Mucosa of rectum (tissue), 2 donors: ENCODE results near the gene ZNF487.

Source experiments
- H3K27ac ChIP-seq, 2 donors: one replicate each; pipeline ENCODE4 v1.7.0; 2013; ENCODE audit warnings: inconsistent platforms in 2 of 2, low read depth in 2 of 2, low read length in 2 of 2
- H3K27me3 ChIP-seq, 2 donors: one replicate each; pipeline ENCODE4 v1.7.0; 2013; ENCODE audit warnings: low read length in 2 of 2; ENCODE audit not compliant: control insufficient read depth in 2 of 2, insufficient read depth in 2 of 2
- H3K36me3 ChIP-seq, 2 donors: one replicate each; pipeline ENCODE4 v1.7.0; 2013; ENCODE audit warnings: low read length in 2 of 2; ENCODE audit not compliant: control insufficient read depth in 2 of 2, insufficient read depth in 2 of 2
- H3K4me1 ChIP-seq, 2 donors: one replicate each; pipeline ENCODE4 v1.7.0; 2013; ENCODE audit warnings: low read length in 2 of 2, mild to moderate bottlenecking in 1 of 2; ENCODE audit not compliant: control insufficient read depth in 2 of 2, insufficient read depth in 2 of 2
- H3K4me3 ChIP-seq, 2 donors: one replicate each; pipeline ENCODE4 v1.7.0; 2013; ENCODE audit warnings: low read length in 2 of 2
- H3K9ac ChIP-seq, 2 donors: one replicate each; pipeline ENCODE4 v1.7.0; 2013; ENCODE audit warnings: low read length in 2 of 2, low read depth in 1 of 2, mild to moderate bottlenecking in 1 of 2
- H3K9me3 ChIP-seq, 2 donors: one replicate each; pipeline ENCODE4 v1.7.0; 2013; ENCODE audit warnings: low read length in 2 of 2; ENCODE audit not compliant: control insufficient read depth in 2 of 2
- donor health status: healthy.
- donor health status: Normal muscosa, but diverticular disease.

The ZNF487 gene

DNA sequence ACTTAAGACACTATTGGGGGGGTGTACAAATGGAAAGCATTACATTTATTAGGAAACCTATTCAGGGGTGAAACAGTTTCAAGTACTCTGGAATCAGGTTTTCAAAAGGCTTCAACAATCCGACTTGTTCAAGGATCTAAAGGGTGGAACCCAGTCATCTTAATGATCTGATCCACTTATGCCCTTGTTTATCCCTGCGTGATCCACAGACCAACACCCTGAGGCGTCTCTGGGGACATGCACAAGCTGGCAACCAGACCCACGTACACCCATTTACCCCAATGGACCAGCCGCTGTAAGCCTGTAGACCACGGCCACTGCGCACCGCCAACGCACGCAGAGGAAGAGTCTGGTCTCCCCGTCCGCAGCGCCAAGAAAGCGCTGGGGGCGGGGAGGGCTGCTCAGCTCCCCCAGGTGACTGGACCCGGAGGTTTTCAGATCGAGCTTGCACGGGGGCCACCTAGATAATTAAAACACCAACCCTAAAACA lies 41.3 kb upstream of the ZNF487 start:
- Histone ChIP-seq H3K4me3 (peak overlapping the region; percentile 75 to 76), H3K27ac (peak overlapping the region; percentile 97 to 99), H3K9ac (peak overlapping the region; percentile 88 to 96), H3K27me3 (no peaks in the 10 kb centered on the region), H3K9me3 (no peaks in the 10 kb centered on the region), H3K4me1 (peaks cover 37 to 38% of the 10 kb centered on the region in 2 donors), H3K36me3 (peaks cover 33 to 39% of the 10 kb centered on the region in 2 donors)

- Histone ChIP-seq H3K27ac (peak overlapping the region; percentile 97 to 99), H3K4me3 (peak overlapping the region; percentile 75 to 76), H3K4me1 (peaks cover 37 to 38% of the 10 kb centered on the region in 2 donors), H3K36me3 (peaks cover 29 to 34% of the 10 kb centered on the region in 2 donors), H3K27me3 (no peaks in the 10 kb centered on the region), H3K9me3 (no peaks in the 10 kb centered on the region), H3K9ac (peak overlapping the region; percentile 88 to 96)
Measured at GRCh38 chr10:43396061-43396927, 40.6 kb upstream of the ZNF487 start.

- Histone ChIP-seq H3K9ac (peak overlapping the region; percentile 74 to 96), H3K4me3 (peak overlapping the region; percentile 75), H3K27ac (peak overlapping the region; percentile 97 to 99), H3K4me1 (peaks cover 37 to 39% of the 10 kb centered on the region in 2 donors), H3K27me3 (no peaks in the 10 kb centered on the region), H3K9me3 (no peaks in the 10 kb centered on the region), H3K36me3 (peaks cover 21 to 31% of the 10 kb centered on the region in 2 donors)
Measured at GRCh38 chr10:43396928-43397624, 39.8 kb upstream of the ZNF487 start.

GRCh38 chr10:43398939-43399319 lies 38.0 kb upstream of the ZNF487 start:
- H3K9me3 ChIP-seq, result no peaks in the 10 kb centered on the region
- no peaks in the 10 kb centered on the region for H3K27me3 ChIP-seq
- no peak overlapping the region for H3K4me3 ChIP-seq
- H3K36me3 ChIP-seq, result peaks cover 8 to 16% of the 10 kb centered on the region in 2 donors
- H3K4me1 ChIP-seq, result peaks cover 45 to 56% of the 10 kb centered on the region in 2 donors
- H3K9ac ChIP-seq, result no peak overlapping the region
- peak overlapping the region in 1 of 2 donors; percentile 4 for H3K27ac ChIP-seq

GRCh38 chr10:43399320-43400310 lies 37.3 kb upstream of the ZNF487 start:
- H3K27ac ChIP-seq, result no peak overlapping the region
- H3K4me1 ChIP-seq, result peaks cover 44 to 59% of the 10 kb centered on the region in 2 donors

GRCh38 chr10:43401627-43402026 lies 35.3 kb upstream of the ZNF487 start:
- no peak overlapping the region for H3K4me3 ChIP-seq
- H3K27ac ChIP-seq, result no peak overlapping the region
- no peaks in the 10 kb centered on the region for H3K27me3 ChIP-seq
- peaks cover 45 to 64% of the 10 kb centered on the region in 2 donors for H3K4me1 ChIP-seq
- H3K9me3 ChIP-seq, result no peaks in the 10 kb centered on the region
- H3K36me3 ChIP-seq, result peaks cover 0 to 10% of the 10 kb centered on the region in 2 donors
- no peak overlapping the region for H3K9ac ChIP-seq

More at GRCh38 chr10:43399320-43400310, 37.3 kb upstream of the ZNF487 start:
- H3K27me3 ChIP-seq, result no peaks in the 10 kb centered on the region
- H3K36me3 ChIP-seq, result peaks cover 2 to 10% of the 10 kb centered on the region in 2 donors
- no peak overlapping the region for H3K4me3 ChIP-seq
- no peak overlapping the region for H3K9ac ChIP-seq
- H3K9me3 ChIP-seq, result no peaks in the 10 kb centered on the region

DNA sequence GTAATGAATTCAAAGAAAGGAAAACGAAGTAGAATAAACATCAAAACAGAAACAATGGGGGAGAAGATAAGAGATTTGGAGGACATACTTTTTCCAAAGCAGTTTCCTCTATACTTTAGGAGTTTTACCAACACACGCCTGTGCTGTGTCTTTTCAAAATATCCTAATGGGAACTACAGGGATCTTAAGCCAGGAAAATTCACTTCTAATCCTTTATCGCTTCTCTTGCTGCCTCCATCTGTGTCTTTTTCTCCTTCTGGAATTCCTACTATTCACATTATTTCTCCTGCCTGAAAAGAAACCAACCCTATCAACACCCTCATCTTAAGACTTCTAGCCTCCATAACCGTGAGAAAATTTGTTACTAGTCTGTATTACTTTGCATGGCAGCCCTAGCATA lies 34.7 kb upstream of the ZNF487 start:
- no peak overlapping the region for H3K4me3 ChIP-seq
- H3K27me3 ChIP-seq, result no peaks in the 10 kb centered on the region
- peaks cover 0 to 10% of the 10 kb centered on the region in 2 donors for H3K36me3 ChIP-seq
- H3K4me1 ChIP-seq, result peaks cover 45 to 63% of the 10 kb centered on the region in 2 donors
- no peak overlapping the region for H3K27ac ChIP-seq
- H3K9ac ChIP-seq, result no peak overlapping the region
- no peaks in the 10 kb centered on the region for H3K9me3 ChIP-seq

GRCh38 chr10:43402880-43403452 lies 33.9 kb upstream of the ZNF487 start:
- H3K4me3 ChIP-seq, result no peak overlapping the region
- H3K9me3 ChIP-seq, result no peaks in the 10 kb centered on the region
- H3K27ac ChIP-seq, result peak overlapping the region in 1 of 2 donors; percentile 1
- H3K36me3 ChIP-seq, result peaks cover 0 to 10% of the 10 kb centered on the region in 2 donors
- H3K4me1 ChIP-seq, result peaks cover 38 to 57% of the 10 kb centered on the region in 2 donors
- no peak overlapping the region for H3K9ac ChIP-seq
- no peaks in the 10 kb centered on the region for H3K27me3 ChIP-seq
